Osteocyte (in vitro differentiated cells): Measurements from ENCODE around the gene EHMT1. TPM values are rescaled to one million over a fixed set of nuclear protein-coding genes. Genes with fewer than 3 reads are reported as not detected.
"Not testable (repeated sequence)": the region's sequence is repeated elsewhere in the genome, so short reads cannot be mapped to it uniquely, and the experiment has no call there.

Experiments used
- DNase-seq: peaks from one replicate; pipeline ENCODE4 v3.0.0; 2021; ENCODE audit warnings: mixed read lengths; ENCODE audit not compliant: unreplicated experiment; ENCODE audit errors: extremely low spot score
- H3K27ac Mint-ChIP-seq: one replicate; pipeline ENCODE4 v1.8.0; 2021; ENCODE audit warnings: mild to moderate bottlenecking, mixed read lengths; ENCODE audit not compliant: unreplicated experiment
- H3K27me3 Mint-ChIP-seq: one replicate; pipeline ENCODE4 v1.8.0; 2021; ENCODE audit warnings: mixed read lengths; ENCODE audit not compliant: unreplicated experiment
- H3K36me3 Mint-ChIP-seq: one replicate; pipeline ENCODE4 v1.8.0; 2021; ENCODE audit warnings: mixed read lengths; ENCODE audit not compliant: unreplicated experiment
- H3K4me1 Mint-ChIP-seq: one replicate; pipeline ENCODE4 v1.8.0; 2021; ENCODE audit warnings: mixed read lengths; ENCODE audit not compliant: unreplicated experiment
- H3K4me3 Mint-ChIP-seq: one replicate; pipeline ENCODE4 v1.8.0; 2021; ENCODE audit warnings: mild to moderate bottlenecking, moderate library complexity, mixed read lengths; ENCODE audit not compliant: unreplicated experiment
- H3K9me3 Mint-ChIP-seq: one replicate; pipeline ENCODE4 v1.8.0; 2021; ENCODE audit warnings: mixed read lengths; ENCODE audit not compliant: unreplicated experiment
- CTCF ChIP-seq: fragments of 200-600 bp; sonication (generic); IDR thresholded peaks from 2 replicates; pipeline ENCODE4 v1.5.0; 2021; ENCODE audit warnings: antibody characterized with exemption, mild to moderate bottlenecking, moderate library complexity
- total RNA-seq: library from RNA; stranded (reverse); gene quantifications from 2 replicates; pipeline ENCODE4 v1.2.1, GENCODE V29; 2021

The EHMT1 gene
- total RNA-seq, 1 donor from 2014 or later, result 88.6 TPM

GRCh38 chr9:137778336-137778735 lies 159.5 kb downstream of the EHMT1 start:
- H3K27ac Mint-ChIP-seq, result no peak overlapping the region
- peaks cover 28% of the 10 kb centered on the region for H3K36me3 Mint-ChIP-seq
- no peak for DNase-seq
- no peak for TF ChIP-seq CTCF
- H3K4me1 Mint-ChIP-seq, result no peaks in the 10 kb centered on the region
- no peaks in the 10 kb centered on the region for H3K9me3 Mint-ChIP-seq
- H3K4me3 Mint-ChIP-seq, result no peak overlapping the region
- no peaks in the 10 kb centered on the region for H3K27me3 Mint-ChIP-seq

- Mint-ChIP-seq H3K4me3 (no peak overlapping the region), H3K9me3 (no peaks in the 10 kb centered on the region), H3K36me3 (peaks cover 32% of the 10 kb centered on the region), H3K27ac (no peak overlapping the region), H3K4me1 (no peaks in the 10 kb centered on the region), H3K27me3 (no peaks in the 10 kb centered on the region)
- no peak for TF ChIP-seq CTCF
- DNase-seq, result no peak
Measured at GRCh38 chr9:137778914-137779313, 160.1 kb downstream of the EHMT1 start.

GRCh38 chr9:137780031-137780430 lies 161.2 kb downstream of the EHMT1 start:
- not testable (repeated sequence) for DNase-seq, H3K4me1 Mint-ChIP-seq, H3K9me3 Mint-ChIP-seq, H3K27me3 Mint-ChIP-seq, H3K27ac Mint-ChIP-seq, H3K4me3 Mint-ChIP-seq
- H3K36me3 Mint-ChIP-seq, result peaks cover 40% of the 10 kb centered on the region

GRCh38 chr9:137781906-137782585 lies 163.2 kb downstream of the EHMT1 start:
- DNase-seq, result no peak
- no peaks in the 10 kb centered on the region for H3K27me3 Mint-ChIP-seq
- no peaks in the 10 kb centered on the region for H3K9me3 Mint-ChIP-seq
- H3K36me3 Mint-ChIP-seq, result peaks cover 42% of the 10 kb centered on the region
- peaks cover 6% of the 10 kb centered on the region for H3K4me1 Mint-ChIP-seq
- H3K27ac Mint-ChIP-seq, result no peak overlapping the region
- TF ChIP-seq CTCF, result no peak
- H3K4me3 Mint-ChIP-seq, result no peak overlapping the region

- Mint-ChIP-seq H3K27ac (no peak overlapping the region), H3K9me3 (no peaks in the 10 kb centered on the region), H3K4me1 (peaks cover 6% of the 10 kb centered on the region), H3K4me3 (no peak overlapping the region), H3K36me3 (peaks cover 34% of the 10 kb centered on the region), H3K27me3 (no peaks in the 10 kb centered on the region)
- TF ChIP-seq CTCF, result no peak
- no peak for DNase-seq
Measured at GRCh38 chr9:137783521-137783920, 164.7 kb downstream of the EHMT1 start.

- DNase-seq, result no peak
- H3K27ac Mint-ChIP-seq, result no peak overlapping the region
- H3K9me3 Mint-ChIP-seq, result no peaks in the 10 kb centered on the region
- H3K36me3 Mint-ChIP-seq, result peaks cover 34% of the 10 kb centered on the region
- no peak overlapping the region for H3K4me3 Mint-ChIP-seq
- H3K4me1 Mint-ChIP-seq, result peaks cover 6% of the 10 kb centered on the region
- H3K27me3 Mint-ChIP-seq, result no peaks in the 10 kb centered on the region
- TF ChIP-seq CTCF, result no peak
Measured at GRCh38 chr9:137784046-137784445, 165.2 kb downstream of the EHMT1 start.
